Activated CD4-positive, CD25-positive, alpha-beta regulatory T cell treated with anti-CD3 and anti-CD28 coated beads, Interleukin-2, amount 50 U/mL, for 24 hours (primary cell): ENCODE data around the gene MYL12A.
A peak's percentile ranks its signal among the peaks of the same experiment; 100 is the strongest.
"Not testable (repeated sequence)": the region's sequence is repeated elsewhere in the genome, so short reads cannot be mapped to it uniquely, and the experiment has no call there.

ENCODE experiments used
- ATAC-seq, 2 donors: fragments of 150-1000 bp; cut with Tn5 transposase; one replicate each; pipeline ENCODE4 v1.10.0; 2021; ENCODE audit warnings: mild to moderate bottlenecking in 1 of 2, moderate library complexity in 1 of 2

The MYL12A gene

GRCh38 chr18:3247240-3248061 lies at the start of gene MYL12A:
MYL12A (plus strand) TSS chr18:3247801; CDS start chr18:3253248, 5,447 bp downstream.
- peak; percentile 82 to 84 for ATAC-seq

GRCh38 chr18:3198260-3198860 lies 49.2 kb upstream of the MYL12A start:
- not testable (repeated sequence) for ATAC-seq

- no peak for ATAC-seq
Observed at GRCh38 chr18:3199942-3200645, 47.5 kb upstream of the MYL12A start.

- no peak for ATAC-seq
Observed at GRCh38 chr18:3205239-3205638, 42.4 kb upstream of the MYL12A start.

- no peak for ATAC-seq
Observed at GRCh38 chr18:3207565-3207964, 40.0 kb upstream of the MYL12A start.

GRCh38 chr18:3209859-3210569 lies 37.6 kb upstream of the MYL12A start:
- ATAC-seq, result peak; percentile 77 to 92

GRCh38 chr18:3211236-3211992 lies 36.2 kb upstream of the MYL12A start:
- ATAC-seq, result no peak

GRCh38 chr18:3212657-3213056 lies 34.9 kb upstream of the MYL12A start:
- ATAC-seq, result no peak

- ATAC-seq, result peak in 1 of 2 donors; percentile 19
Observed at GRCh38 chr18:3213300-3214059, 34.1 kb upstream of the MYL12A start.

GRCh38 chr18:3214855-3215637 lies 32.6 kb upstream of the MYL12A start:
- ATAC-seq, result no peak

- no peak for ATAC-seq
Observed at GRCh38 chr18:3216987-3217386, 30.6 kb upstream of the MYL12A start.

GRCh38 chr18:3217948-3218647 lies 29.5 kb upstream of the MYL12A start:
- ATAC-seq, result no peak

GRCh38 chr18:3218819-3219218 lies 28.8 kb upstream of the MYL12A start:
- ATAC-seq, result no peak

- no peak for ATAC-seq
Observed at GRCh38 chr18:3219241-3219630, 28.4 kb upstream of the MYL12A start.

- ATAC-seq, result no peak
Observed at GRCh38 chr18:3219631-3220335, 27.8 kb upstream of the MYL12A start, which contains the start of gene MYOM1. MYOM1 (minus strand) TSS chr18:3219968; CDS start chr18:3215223, 4,745 bp downstream.

GRCh38 chr18:3220868-3221267 lies 26.7 kb upstream of the MYL12A start:
- ATAC-seq, result not testable (repeated sequence)

GRCh38 chr18:3221496-3221895 lies 26.1 kb upstream of the MYL12A start:
- ATAC-seq, result no peak

- ATAC-seq, result peak; percentile 21 to 68
Observed at GRCh38 chr18:3223356-3223755, 24.2 kb upstream of the MYL12A start.

- ATAC-seq, result no peak
Observed at GRCh38 chr18:3224223-3224622, 23.4 kb upstream of the MYL12A start.
